ENCODE measurements around the gene SRBD1. TPM values are rescaled to one million over a fixed set of nuclear protein-coding genes. Genes with fewer than 3 reads are reported as not detected.

Gene SRBD1
- total RNA-seq, 3 donors from 2014 or later (not counting 1 experiment from before 2014, with no cell fraction given): 34.5 to 40.0 (median 38.8) TPM

GRCh38 chr2:45422921-45423320 is 188.1 kb downstream of the SRBD1 start:
- no peak overlapping the region for H3K27ac Mint-ChIP-seq

GRCh38 chr2:45418532-45418931 is 192.5 kb downstream of the SRBD1 start:
- intact Hi-C loops (cut with micrococcal nuclease): no loop called here
- H3K4me1 Mint-ChIP-seq: peaks cover 0 to 6% of the 10 kb centered on the region in 2 donors
- DNase-seq (no peak), ATAC-seq (no peak)
- H3K27ac Mint-ChIP-seq: no peak overlapping the region
- Histone ChIP-seq H3K36me3 (ENCODE audit: control insufficient read depth, insufficient read depth, low read length) (peaks cover 18% of the 10 kb centered on the region), H3K9me3 (ENCODE audit: control insufficient read depth, insufficient read depth, low read length) (no peaks in the 10 kb centered on the region), H3K4me3 (ENCODE audit: low read length) (no peak overlapping the region), H3K27me3 (ENCODE audit: control insufficient read depth, insufficient read depth, low read length) (no peaks in the 10 kb centered on the region), H3K27ac (ENCODE audit: low read length) (no peak overlapping the region), H3K4me1 (ENCODE audit: control insufficient read depth, insufficient read depth, low read length) (no peaks in the 10 kb centered on the region)
- peaks cover 14% of the 10 kb centered on the region for H3K36me3 Mint-ChIP-seq
- H3K4me3 Mint-ChIP-seq: no peak overlapping the region
- 100% methylated on average over 2 of the region's 3 CpGs for WGBS (ENCODE audit: insufficient coverage)
- H3K9me3 Mint-ChIP-seq: no peaks in the 10 kb centered on the region
- H3K27me3 Mint-ChIP-seq (ENCODE audit: low read depth in 2 of 2): no peaks in the 10 kb centered on the region
- no peak for TF ChIP-seq CTCF (IDR thresholded peaks at IDR 0.05)

More at GRCh38 chr2:45422921-45423320, 188.1 kb downstream of the SRBD1 start:
- Mint-ChIP-seq H3K4me1 (peaks cover 9 to 19% of the 10 kb centered on the region in 2 donors), H3K4me3 (no peak overlapping the region), H3K9me3 (no peaks in the 10 kb centered on the region), H3K36me3 (peaks cover 8% of the 10 kb centered on the region), H3K27me3 (ENCODE audit: low read depth in 2 of 2) (no peaks in the 10 kb centered on the region)
- no CpG with 5 or more reads among the region's 2 CpGs for WGBS (ENCODE audit: insufficient coverage)
- Histone ChIP-seq H3K36me3 (ENCODE audit: control insufficient read depth, insufficient read depth, low read length) (peaks cover 10% of the 10 kb centered on the region), H3K4me3 (ENCODE audit: low read length) (no peak overlapping the region), H3K9me3 (ENCODE audit: control insufficient read depth, insufficient read depth, low read length) (no peaks in the 10 kb centered on the region), H3K27me3 (ENCODE audit: control insufficient read depth, insufficient read depth, low read length) (no peaks in the 10 kb centered on the region), H3K27ac (ENCODE audit: low read length) (no peak overlapping the region), H3K4me1 (ENCODE audit: control insufficient read depth, insufficient read depth, low read length) (no peaks in the 10 kb centered on the region)
- no peak for TF ChIP-seq CTCF (IDR thresholded peaks at IDR 0.05)
- no peak for ATAC-seq
- intact Hi-C loops (cut with micrococcal nuclease): no loop called here
- DNase-seq: no peak

DNA sequence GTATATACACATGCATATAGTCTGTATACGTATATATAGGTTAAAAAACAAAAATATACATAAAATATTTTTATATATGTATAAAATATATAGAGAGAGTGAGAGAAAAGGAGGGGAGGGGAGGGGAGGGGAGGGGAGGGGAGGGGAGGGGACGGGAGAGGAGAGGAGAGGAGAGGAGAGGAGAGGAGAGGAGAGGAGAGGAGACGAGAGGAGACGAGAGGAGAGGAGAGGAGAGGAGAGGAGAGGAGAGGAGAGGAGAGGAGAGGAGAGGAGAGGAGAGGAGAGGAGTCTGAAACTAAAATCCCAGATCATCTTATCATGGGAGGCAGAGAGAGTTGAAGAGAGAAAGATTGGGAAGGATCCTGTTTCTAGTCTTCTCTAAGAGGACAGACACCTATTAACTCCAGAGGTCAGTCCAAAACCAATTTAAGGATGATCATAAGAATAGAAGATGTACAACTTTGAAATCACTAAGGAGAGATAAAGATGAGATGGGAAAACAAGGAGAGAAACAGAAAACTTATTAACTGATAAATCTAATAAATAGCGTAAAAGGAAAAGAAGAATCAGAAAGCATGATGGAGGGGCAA is 195.4 kb downstream of the SRBD1 start:
- Histone ChIP-seq H3K27me3 (ENCODE audit: control insufficient read depth, insufficient read depth, low read length) (no peaks in the 10 kb centered on the region), H3K4me1 (ENCODE audit: control insufficient read depth, insufficient read depth, low read length) (no peaks in the 10 kb centered on the region), H3K4me3 (ENCODE audit: low read length) (no peak overlapping the region), H3K27ac (ENCODE audit: low read length) (no peak overlapping the region), H3K36me3 (ENCODE audit: control insufficient read depth, insufficient read depth, low read length) (peaks cover 28% of the 10 kb centered on the region), H3K9me3 (ENCODE audit: control insufficient read depth, insufficient read depth, low read length) (no peaks in the 10 kb centered on the region)
- Mint-ChIP-seq H3K27me3 (ENCODE audit: low read depth in 2 of 2) (no peaks in the 10 kb centered on the region), H3K9me3 (no peaks in the 10 kb centered on the region), H3K36me3 (peaks cover 30% of the 10 kb centered on the region), H3K4me1 (no peaks in the 10 kb centered on the region), H3K27ac (no peak overlapping the region), H3K4me3 (no peak overlapping the region)
- DNase-seq (no peak), ATAC-seq (no peak)
- TF ChIP-seq CTCF (IDR thresholded peaks at IDR 0.05): no peak
- no CpG with 5 or more reads among the region's 5 CpGs for WGBS (ENCODE audit: insufficient coverage)
- intact Hi-C loops (cut with micrococcal nuclease): no loop called here
